Measurements from ENCODE around the gene TSEN54. TPM values are rescaled to one million over a fixed set of nuclear protein-coding genes. Genes with fewer than 3 reads are reported as not detected.

Gene TSEN54
- total RNA-seq, 2 experiments from 2014 or later: 29.2 to 35.1 TPM

- Mint-ChIP-seq H3K36me3 (ENCODE audit: low read depth) (no peaks in the 10 kb centered on the region), H3K4me1 (no peaks in the 10 kb centered on the region), H3K27me3 (no peaks in the 10 kb centered on the region), H3K9me3 (ENCODE audit: low read depth) (no peaks in the 10 kb centered on the region), H3K4me3 (no peak overlapping the region), H3K27ac (no peak overlapping the region)
- DNase-seq (no peak), ATAC-seq (no peak)
- intact Hi-C loops (cut with DNase I, micrococcal nuclease): no loop called here
- ChIA-PET CTCF (no interaction called here), POLR2A (no interaction called here)
Measured at GRCh38 chr17:75506134-75506533, 10.2 kb upstream of the TSEN54 start.

- DNase-seq (no peak), ATAC-seq (no peak)
- no peaks in the 10 kb centered on the region for H3K27me3 Mint-ChIP-seq
- intact Hi-C loops (cut with DNase I, micrococcal nuclease): no loop called here
- no peaks in the 10 kb centered on the region for H3K4me1 Mint-ChIP-seq
- CTCF ChIA-PET: interaction anchor here (0.5 kb wide), 1 partner anchor 434 kb away, joined by 3 read pairs; no protein-coding TSS in a partner anchor
- POLR2A ChIA-PET: no interaction called here
- no peaks in the 10 kb centered on the region for H3K36me3 Mint-ChIP-seq (ENCODE audit: low read depth)
- H3K9me3 Mint-ChIP-seq (ENCODE audit: low read depth): no peaks in the 10 kb centered on the region
- H3K4me3 Mint-ChIP-seq: no peak overlapping the region
- H3K27ac Mint-ChIP-seq: no peak overlapping the region
Measured at GRCh38 chr17:75506888-75507287, 9.4 kb upstream of the TSEN54 start.

GRCh38 chr17:75507733-75508719, 8.3 kb upstream of the TSEN54 start:
- Mint-ChIP-seq H3K4me3 (no peak overlapping the region), H3K27me3 (no peaks in the 10 kb centered on the region), H3K4me1 (no peaks in the 10 kb centered on the region), H3K36me3 (ENCODE audit: low read depth) (no peaks in the 10 kb centered on the region), H3K27ac (no peak overlapping the region), H3K9me3 (ENCODE audit: low read depth) (no peaks in the 10 kb centered on the region)
- POLR2A ChIA-PET: interaction anchor here (0.8 kb wide), 1 partner anchor 245 kb away, joined by 3 read pairs; no protein-coding TSS in a partner anchor
- ATAC-seq: no peak
- intact Hi-C loops (cut with DNase I, micrococcal nuclease): no loop called here
- no peak for DNase-seq
- CTCF ChIA-PET: interaction anchor here (0.8 kb wide), 1 partner anchor 361 kb away, joined by 3 read pairs; no protein-coding TSS in a partner anchor

GRCh38 chr17:75508931-75509361, 7.4 kb upstream of the TSEN54 start:
- Mint-ChIP-seq H3K36me3 (ENCODE audit: low read depth) (no peaks in the 10 kb centered on the region), H3K9me3 (ENCODE audit: low read depth) (no peaks in the 10 kb centered on the region), H3K27ac (no peak overlapping the region), H3K27me3 (peaks cover under 1% of the 10 kb centered on the region), H3K4me1 (no peaks in the 10 kb centered on the region), H3K4me3 (no peak overlapping the region)
- POLR2A ChIA-PET: interaction anchor here (0.8 kb wide), 1 partner anchor 246 kb away, joined by 3 read pairs; no protein-coding TSS in a partner anchor
- CTCF ChIA-PET: interaction anchor here (0.5 to 0.8 kb wide), 3 partner anchors 97 to 446 kb away, joined by 3 read pairs; no protein-coding TSS in a partner anchor
- intact Hi-C loops (cut with DNase I, micrococcal nuclease): no loop called here
- no peak for DNase-seq
- ATAC-seq: no peak

- Mint-ChIP-seq H3K27me3 (peaks cover 3% of the 10 kb centered on the region), H3K27ac (no peak overlapping the region), H3K4me1 (no peaks in the 10 kb centered on the region), H3K36me3 (ENCODE audit: low read depth) (no peaks in the 10 kb centered on the region), H3K4me3 (no peak overlapping the region), H3K9me3 (ENCODE audit: low read depth) (no peaks in the 10 kb centered on the region)
- ATAC-seq (no peak), DNase-seq (no peak)
- ChIA-PET CTCF (interaction anchor here (0.5 to 0.7 kb wide), 3 partner anchors 22 to 447 kb away, joined by 3 read pairs; no protein-coding TSS in a partner anchor), POLR2A (no interaction called here)
- intact Hi-C loops (cut with DNase I, micrococcal nuclease): loop anchor here in 1 of 2 experiments (10.0 kb wide), 1 partner anchor 245 kb away; the partner anchor contains the start of genes GGA3 and MRPS7
Measured at GRCh38 chr17:75509528-75510258, 6.6 kb upstream of the TSEN54 start.

GRCh38 chr17:75511270-75511609, 5.1 kb upstream of the TSEN54 start:
- intact Hi-C loops (cut with DNase I, micrococcal nuclease): loop anchor here in 1 of 2 experiments (10.0 kb wide), 1 partner anchor 246 kb away; the partner anchor contains the start of genes GGA3 and MRPS7
- ChIA-PET POLR2A (no interaction called here), CTCF (interaction anchor here (0.6 kb wide), 1 partner anchor 138 kb away, joined by 3 read pairs; no protein-coding TSS in a partner anchor)
- no peak for DNase-seq
- no peak for ATAC-seq
- Mint-ChIP-seq H3K27me3 (peaks cover 3% of the 10 kb centered on the region), H3K9me3 (ENCODE audit: low read depth) (no peaks in the 10 kb centered on the region), H3K4me1 (no peaks in the 10 kb centered on the region), H3K27ac (no peak overlapping the region), H3K36me3 (ENCODE audit: low read depth) (no peaks in the 10 kb centered on the region), H3K4me3 (no peak overlapping the region)

- no peak overlapping the region for H3K4me3 Mint-ChIP-seq
- ATAC-seq (no peak), DNase-seq (no peak)
- CTCF ChIA-PET: interaction anchor here (0.7 kb wide), 1 partner anchor 209 kb away, joined by 3 read pairs; no protein-coding TSS in a partner anchor
- POLR2A ChIA-PET: no interaction called here
- H3K4me1 Mint-ChIP-seq: no peaks in the 10 kb centered on the region
- no peaks in the 10 kb centered on the region for H3K36me3 Mint-ChIP-seq (ENCODE audit: low read depth)
- H3K27me3 Mint-ChIP-seq: peaks cover 3% of the 10 kb centered on the region
- intact Hi-C loops (cut with DNase I, micrococcal nuclease): loop anchor here in 1 of 2 experiments (10.0 kb wide), 1 partner anchor 247 kb away; the partner anchor contains the start of genes GGA3 and MRPS7
- no peak overlapping the region for H3K27ac Mint-ChIP-seq
- no peaks in the 10 kb centered on the region for H3K9me3 Mint-ChIP-seq (ENCODE audit: low read depth)
Measured at GRCh38 chr17:75511610-75512575, 4.4 kb upstream of the TSEN54 start.

- H3K4me1 Mint-ChIP-seq: peaks cover 9% of the 10 kb centered on the region
- H3K4me3 Mint-ChIP-seq: no peak overlapping the region
Measured at GRCh38 chr17:75512926-75513640, 3.2 kb upstream of the TSEN54 start.

GRCh38 chr17:75513641-75514000, 2.7 kb upstream of the TSEN54 start:
- Mint-ChIP-seq H3K27me3 (peaks cover 3% of the 10 kb centered on the region), H3K4me3 (no peak overlapping the region), H3K27ac (no peak overlapping the region), H3K36me3 (ENCODE audit: low read depth) (peaks cover 12% of the 10 kb centered on the region), H3K9me3 (ENCODE audit: low read depth) (no peaks in the 10 kb centered on the region), H3K4me1 (peaks cover 15% of the 10 kb centered on the region)
- ATAC-seq (no peak), DNase-seq (no peak)
- intact Hi-C loops (cut with DNase I, micrococcal nuclease): loop anchor here in 1 of 2 experiments (10.0 kb wide), 1 partner anchor 249 kb away; the partner anchor contains the start of genes GGA3 and MRPS7
- POLR2A ChIA-PET: interaction anchor here (0.5 kb wide), 1 partner anchor 97 kb away, joined by 4 read pairs; no protein-coding TSS in a partner anchor
- CTCF ChIA-PET: interaction anchor here (1.0 to 1.2 kb wide), 3 partner anchors 14 to 87 kb away, joined by 3 to 5 read pairs (median 4); no protein-coding TSS in a partner anchor

More at GRCh38 chr17:75512926-75513640, 3.2 kb upstream of the TSEN54 start:
- POLR2A ChIA-PET: interaction anchor here (0.6 kb wide), 1 partner anchor 263 kb away, joined by 3 read pairs; no protein-coding TSS in a partner anchor
- no peak overlapping the region for H3K27ac Mint-ChIP-seq
- no peak for DNase-seq
- H3K9me3 Mint-ChIP-seq (ENCODE audit: low read depth): no peaks in the 10 kb centered on the region
- intact Hi-C loops (cut with DNase I, micrococcal nuclease): loop anchor here in 1 of 2 experiments (10.0 kb wide), 1 partner anchor 248 kb away; the partner anchor contains the start of genes GGA3 and MRPS7
- peaks cover 7% of the 10 kb centered on the region for H3K36me3 Mint-ChIP-seq (ENCODE audit: low read depth)
- H3K27me3 Mint-ChIP-seq: peaks cover 3% of the 10 kb centered on the region
- CTCF ChIA-PET: interaction anchor here (0.7 to 1.2 kb wide), 3 partner anchors 14 to 208 kb away, joined by 3 to 5 read pairs (median 4); no protein-coding TSS in a partner anchor
- ATAC-seq: no peak

Data from activated CD4-positive, alpha-beta T cell treated with anti-CD3 and anti-CD28 coated beads for 36 hours (primary cell).